Peyer's patch (tissue), 4 donors: ENCODE data around the gene HEXIM2. TPM values are rescaled to one million over a fixed set of nuclear protein-coding genes. Genes with fewer than 3 reads are reported as not detected.

Experiments
- DNase-seq, 3 donors: peaks; one replicate each; pipeline ENCODE4 v3.0.0-alpha.2; 2017 to 2019
- H3K27ac ChIP-seq, 4 donors: fragments of 200-600 bp; sonication (generic); one replicate each; pipeline ENCODE4 v1.5.1; 2016 to 2019
- H3K27me3 ChIP-seq, 2 donors: fragments of 200-600 bp; sonication (generic); one replicate each; pipeline ENCODE4 v1.5.1; 2019
- H3K36me3 ChIP-seq, 3 donors: fragments of 200-600 bp; sonication (generic); one replicate each; pipeline ENCODE4 v1.5.1; 2016 to 2019
- H3K4me1 ChIP-seq, 4 donors: fragments of 200-600 bp; sonication (generic); one replicate each; pipeline ENCODE4 v1.5.1; 2016 to 2019
- H3K4me3 ChIP-seq, 4 donors: fragments of 200-600 bp; sonication (generic); 1 replicate in 3 of 4; 2 replicates in 1 of 4; pipeline ENCODE4 v1.5.1; 2016 to 2019; ENCODE audit warnings: mild to moderate bottlenecking in 1 of 4
- H3K9me3 ChIP-seq, 4 donors: fragments of 200-600 bp; sonication (generic); one replicate each; pipeline ENCODE4 v1.5.1; 2016 to 2019; ENCODE audit warnings: mild to moderate bottlenecking in 1 of 4
- CTCF ChIP-seq, 6 experiments: fragments of 450-650 bp in 4 of 6; fragments of 200-600 bp in 2 of 6; sonication (generic) in 1 of 6; IDR thresholded peaks; one replicate each; pipeline ENCODE4 v1.5.1; 2017 to 2019; ENCODE audit warnings: antibody characterized with exemption in 6 of 6, mild to moderate bottlenecking in 3 of 6, moderate library complexity in 1 of 6
- POLR2A ChIP-seq, 2 donors: fragments of 450-650 bp; IDR thresholded peaks; one replicate each; pipeline ENCODE4 v1.5.1; 2017; ENCODE audit warnings: antibody characterized with exemption in 2 of 2, mild to moderate bottlenecking in 2 of 2, moderate library complexity in 2 of 2
- total RNA-seq, 4 donors: library from RNA; depleted of rRNA; stranded (reverse); fragments of >200 nt; gene quantifications; one replicate each; pipeline ENCODE4 v1.1.0, GENCODE V29; 2016

Gene HEXIM2
- total RNA-seq, 4 donors from 2014 or later = 8.4 to 28.9 (median 11.2) TPM

- DNase-seq = peak; percentile 65 to 81 (median 81)
- Histone ChIP-seq H3K4me1 (peaks cover 0 to 38% (median 12%) of the 10 kb centered on the region in 4 donors), H3K4me3 (peak overlapping the region; percentile 66 to 97 (median 80)), H3K36me3 (no peaks in the 10 kb centered on the region), H3K9me3 (no peaks in the 10 kb centered on the region), H3K27ac (peak overlapping the region; percentile 97 to 100 (median 98)), H3K27me3 (no peaks in the 10 kb centered on the region)
- peak in 2 of 6 experiments; percentile 30 to 32 for TF ChIP-seq CTCF (IDR thresholded peaks at IDR 0.05)
- TF ChIP-seq POLR2A (IDR thresholded peaks at IDR 0.05) = no peak
These were observed 1.0 kb upstream of the HEXIM2 start for GRCh38 chr17:45160447-45161287.

GRCh38 chr17:45162025-45162687 lies 481 bp downstream of the HEXIM2 start:
- TF ChIP-seq CTCF (IDR thresholded peaks at IDR 0.05) (no peak), POLR2A (IDR thresholded peaks at IDR 0.05) (no peak)
- Histone ChIP-seq H3K27me3 (no peaks in the 10 kb centered on the region), H3K4me1 (peaks cover 0 to 33% (median 12%) of the 10 kb centered on the region in 4 donors), H3K27ac (peak overlapping the region; percentile 17 to 97 (median 36)), H3K36me3 (no peaks in the 10 kb centered on the region), H3K9me3 (no peaks in the 10 kb centered on the region), H3K4me3 (peak overlapping the region; percentile 41 to 97 (median 59))
- DNase-seq = no peak

GRCh38 chr17:45164734-45165269 lies 3.1 kb downstream of the HEXIM2 start:
- Histone ChIP-seq H3K4me1 (peaks cover 0 to 12% (median 5%) of the 10 kb centered on the region in 4 donors), H3K36me3 (no peaks in the 10 kb centered on the region), H3K4me3 (no peak overlapping the region), H3K27ac (no peak overlapping the region), H3K9me3 (no peaks in the 10 kb centered on the region), H3K27me3 (no peaks in the 10 kb centered on the region)
- DNase-seq = peak in 1 of 3 donors; percentile 14
- no peak for TF ChIP-seq CTCF (IDR thresholded peaks at IDR 0.05)
- TF ChIP-seq POLR2A (IDR thresholded peaks at IDR 0.05) = no peak

- TF ChIP-seq POLR2A (IDR thresholded peaks at IDR 0.05) (no peak), CTCF (IDR thresholded peaks at IDR 0.05) (no peak)
- Histone ChIP-seq H3K27ac (no peak overlapping the region), H3K4me3 (no peak overlapping the region), H3K27me3 (no peaks in the 10 kb centered on the region), H3K36me3 (no peaks in the 10 kb centered on the region), H3K9me3 (no peaks in the 10 kb centered on the region), H3K4me1 (peaks cover 6 to 37% (median 12%) of the 10 kb centered on the region in 4 donors)
- no peak for DNase-seq
These were observed 7.5 kb downstream of the HEXIM2 start for GRCh38 chr17:45168991-45169752.

GRCh38 chr17:45170280-45170930 lies 8.7 kb downstream of the HEXIM2 start:
- TF ChIP-seq POLR2A (IDR thresholded peaks at IDR 0.05) = no peak
- TF ChIP-seq CTCF (IDR thresholded peaks at IDR 0.05) = no peak
- H3K9me3 ChIP-seq = no peaks in the 10 kb centered on the region
- no peak for DNase-seq
- no peaks in the 10 kb centered on the region for H3K36me3 ChIP-seq
- peaks cover 6 to 37% (median 12%) of the 10 kb centered on the region in 4 donors for H3K4me1 ChIP-seq
- no peaks in the 10 kb centered on the region for H3K27me3 ChIP-seq
- H3K27ac ChIP-seq = peak overlapping the region; percentile 42 to 89 (median 72)
- no peak overlapping the region for H3K4me3 ChIP-seq
